ENCODE data around the gene ZBTB18.

ZBTB18 gene

DNA sequence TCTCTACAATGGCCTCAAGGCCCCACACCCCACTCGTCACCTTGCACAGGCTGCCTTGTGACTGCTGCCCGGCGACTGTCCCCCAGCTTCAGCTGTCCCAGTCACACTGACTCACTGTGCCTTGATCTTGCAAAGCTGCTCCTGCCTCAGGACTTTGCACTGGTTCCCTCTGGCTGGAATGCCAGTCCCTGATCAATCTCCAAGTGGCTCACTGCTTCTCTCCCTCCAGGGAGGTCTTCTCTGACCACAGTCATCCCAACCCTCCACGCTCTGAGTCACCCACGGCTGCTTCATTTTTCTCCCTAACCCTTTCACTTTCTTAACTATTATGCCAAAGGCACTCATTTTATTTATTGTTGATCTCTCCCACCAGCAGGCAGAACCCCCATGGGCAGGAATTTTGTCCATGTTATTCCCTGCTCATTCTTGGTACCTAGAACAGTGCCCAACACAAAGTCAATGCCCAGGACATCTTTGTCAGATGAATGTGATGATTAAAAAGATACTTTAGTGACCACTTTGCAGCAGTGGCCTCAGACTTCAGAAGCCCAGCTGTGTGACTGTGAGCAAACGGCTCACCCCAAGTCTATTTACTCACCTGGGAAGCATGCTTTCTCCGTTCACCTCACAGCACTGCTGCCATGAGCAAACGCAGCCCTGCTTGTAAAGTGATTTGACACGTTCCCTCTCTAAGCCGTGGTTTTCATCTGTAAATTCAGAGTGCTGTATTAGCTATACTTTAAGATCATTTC is 53.4 kb downstream of the ZBTB18 start:
- Histone ChIP-seq H3K27me3 (ENCODE audit: insufficient read depth, poor library complexity, severe bottlenecking) (peaks cover 9% of the 10 kb centered on the region), H3K4me3 (replicated peaks; ENCODE audit: insufficient read depth, low read length) (no peak overlapping the region), H3K27ac (replicated peaks) (no peak overlapping the region)
- DNase-seq (ENCODE audit: low read depth in 1 of 2, low spot score in 1 of 2): no peak
- TF ChIP-seq, protein P1, sequence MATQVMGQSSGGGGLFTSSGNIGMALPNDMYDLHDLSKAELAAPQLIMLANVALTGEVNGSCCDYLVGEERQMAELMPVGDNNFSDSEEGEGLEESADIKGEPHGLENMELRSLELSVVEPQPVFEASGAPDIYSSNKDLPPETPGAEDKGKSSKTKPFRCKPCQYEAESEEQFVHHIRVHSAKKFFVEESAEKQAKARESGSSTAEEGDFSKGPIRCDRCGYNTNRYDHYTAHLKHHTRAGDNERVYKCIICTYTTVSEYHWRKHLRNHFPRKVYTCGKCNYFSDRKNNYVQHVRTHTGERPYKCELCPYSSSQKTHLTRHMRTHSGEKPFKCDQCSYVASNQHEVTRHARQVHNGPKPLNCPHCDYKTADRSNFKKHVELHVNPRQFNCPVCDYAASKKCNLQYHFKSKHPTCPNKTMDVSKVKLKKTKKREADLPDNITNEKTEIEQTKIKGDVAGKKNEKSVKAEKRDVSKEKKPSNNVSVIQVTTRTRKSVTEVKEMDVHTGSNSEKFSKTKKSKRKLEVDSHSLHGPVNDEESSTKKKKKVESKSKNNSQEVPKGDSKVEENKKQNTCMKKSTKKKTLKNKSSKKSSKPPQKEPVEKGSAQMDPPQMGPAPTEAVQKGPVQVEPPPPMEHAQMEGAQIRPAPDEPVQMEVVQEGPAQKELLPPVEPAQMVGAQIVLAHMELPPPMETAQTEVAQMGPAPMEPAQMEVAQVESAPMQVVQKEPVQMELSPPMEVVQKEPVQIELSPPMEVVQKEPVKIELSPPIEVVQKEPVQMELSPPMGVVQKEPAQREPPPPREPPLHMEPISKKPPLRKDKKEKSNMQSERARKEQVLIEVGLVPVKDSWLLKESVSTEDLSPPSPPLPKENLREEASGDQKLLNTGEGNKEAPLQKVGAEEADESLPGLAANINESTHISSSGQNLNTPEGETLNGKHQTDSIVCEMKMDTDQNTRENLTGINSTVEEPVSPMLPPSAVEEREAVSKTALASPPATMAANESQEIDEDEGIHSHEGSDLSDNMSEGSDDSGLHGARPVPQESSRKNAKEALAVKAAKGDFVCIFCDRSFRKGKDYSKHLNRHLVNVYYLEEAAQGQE (IDR thresholded peaks at IDR 0.05; ENCODE audit: insufficient replicate concordance, low read depth): no peak
- no peak for TF ChIP-seq GABPA (IDR thresholded peaks at IDR 0.05; ENCODE audit: low read depth)
- no peak for TF ChIP-seq POLR2AphosphoS5 (IDR thresholded peaks at IDR 0.05; ENCODE audit: low read depth)
- TF ChIP-seq SPI1 (IDR thresholded peaks at IDR 0.05; ENCODE audit: borderline replicate concordance, low read depth): no peak
- TF ChIP-seq, protein P2, sequence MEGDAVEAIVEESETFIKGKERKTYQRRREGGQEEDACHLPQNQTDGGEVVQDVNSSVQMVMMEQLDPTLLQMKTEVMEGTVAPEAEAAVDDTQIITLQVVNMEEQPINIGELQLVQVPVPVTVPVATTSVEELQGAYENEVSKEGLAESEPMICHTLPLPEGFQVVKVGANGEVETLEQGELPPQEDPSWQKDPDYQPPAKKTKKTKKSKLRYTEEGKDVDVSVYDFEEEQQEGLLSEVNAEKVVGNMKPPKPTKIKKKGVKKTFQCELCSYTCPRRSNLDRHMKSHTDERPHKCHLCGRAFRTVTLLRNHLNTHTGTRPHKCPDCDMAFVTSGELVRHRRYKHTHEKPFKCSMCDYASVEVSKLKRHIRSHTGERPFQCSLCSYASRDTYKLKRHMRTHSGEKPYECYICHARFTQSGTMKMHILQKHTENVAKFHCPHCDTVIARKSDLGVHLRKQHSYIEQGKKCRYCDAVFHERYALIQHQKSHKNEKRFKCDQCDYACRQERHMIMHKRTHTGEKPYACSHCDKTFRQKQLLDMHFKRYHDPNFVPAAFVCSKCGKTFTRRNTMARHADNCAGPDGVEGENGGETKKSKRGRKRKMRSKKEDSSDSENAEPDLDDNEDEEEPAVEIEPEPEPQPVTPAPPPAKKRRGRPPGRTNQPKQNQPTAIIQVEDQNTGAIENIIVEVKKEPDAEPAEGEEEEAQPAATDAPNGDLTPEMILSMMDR (IDR thresholded peaks at IDR 0.05; ENCODE audit: insufficient read depth, low read length): no peak

DNA sequence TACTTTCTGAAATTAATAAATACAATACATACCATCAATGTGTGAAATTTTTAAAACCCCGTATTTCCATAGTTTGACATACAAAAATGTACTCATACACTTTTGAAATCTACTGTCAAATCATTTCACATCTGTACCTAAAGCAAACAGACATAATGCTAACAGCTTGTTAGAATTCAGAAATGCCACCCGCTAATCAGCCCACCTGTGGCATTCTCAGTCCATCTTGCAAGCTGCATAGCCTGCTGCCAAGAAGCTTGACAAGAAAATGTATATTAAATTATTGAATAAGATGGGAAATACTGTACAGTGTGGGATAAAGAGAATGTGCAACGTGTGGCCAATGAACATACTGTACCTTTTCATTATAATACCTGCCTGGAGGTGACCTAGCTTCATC is 55.1 kb downstream of the ZBTB18 start:
- TF ChIP-seq, protein P1 (IDR thresholded peaks at IDR 0.05; ENCODE audit: insufficient replicate concordance, low read depth): no peak
- no peak for TF ChIP-seq POLR2AphosphoS5 (IDR thresholded peaks at IDR 0.05; ENCODE audit: low read depth)
- TF ChIP-seq, protein P2 (IDR thresholded peaks at IDR 0.05; ENCODE audit: insufficient read depth, low read length): no peak
- no peak for TF ChIP-seq SPI1 (IDR thresholded peaks at IDR 0.05; ENCODE audit: borderline replicate concordance, low read depth)
- TF ChIP-seq GABPA (IDR thresholded peaks at IDR 0.05; ENCODE audit: low read depth): no peak
- no peak overlapping the region for H3K27ac ChIP-seq (replicated peaks)
- no peak overlapping the region for H3K4me3 ChIP-seq (replicated peaks; ENCODE audit: insufficient read depth, low read length)
- peaks cover 5% of the 10 kb centered on the region for H3K27me3 ChIP-seq (ENCODE audit: insufficient read depth, poor library complexity, severe bottlenecking)
- DNase-seq (ENCODE audit: low read depth in 1 of 2, low spot score in 1 of 2): no peak
